GM12878 (cell line): ENCODE data around the gene RSPH9. TPM values are rescaled to one million over a fixed set of nuclear protein-coding genes. Genes with fewer than 3 reads are reported as not detected.

Source experiments
- ASH2L ChIP-seq: fragments of 300-600, 200-600 bp; sonication (generic); IDR thresholded peaks from 2 replicates; pipeline ENCODE4 v1.6.1; 2017; ENCODE audit warnings: low read depth, mild to moderate bottlenecking, borderline replicate concordance
- BACH1 ChIP-seq: fragments of 450-650 bp; IDR thresholded peaks from 2 replicates; pipeline ENCODE4 v1.6.1; 2017; ENCODE audit warnings: mild to moderate bottlenecking, borderline replicate concordance
- CREM ChIP-seq: IDR thresholded peaks from 2 replicates; pipeline ENCODE4 v1.6.1; 2014; ENCODE audit warnings: antibody characterized with exemption, low read depth
- EGR1 ChIP-seq, 2 experiments: IDR thresholded peaks; 1 replicate in 1 of 2; 2 replicates in 1 of 2; pipeline ENCODE4 v1.6.1; 2011 to 2012; ENCODE audit warnings: low read depth in 2 of 2, low read length in 2 of 2, borderline replicate concordance in 1 of 2, mild to moderate bottlenecking in 1 of 2, moderate library complexity in 1 of 2
- EZH2 ChIP-seq: IDR thresholded peaks from 2 replicates; pipeline ENCODE4 v1.6.1; 2012; ENCODE audit warnings: low read depth, mild to moderate bottlenecking, control low read depth, inconsistent platforms, low read length, borderline replicate concordance; ENCODE audit not compliant: control insufficient read depth
- FOS ChIP-seq: IDR thresholded peaks from 3 replicates; pipeline ENCODE4 v1.6.1; 2011; ENCODE audit warnings: borderline replicate concordance; ENCODE audit not compliant: insufficient read length; ENCODE audit errors: extremely low read depth
- GATAD2B ChIP-seq: fragments of 450-650 bp; conservative IDR thresholded peaks from 2 replicates; pipeline ENCODE4 v1.6.1; 2017; ENCODE audit warnings: low read depth, mild to moderate bottlenecking, moderate library complexity
- NR2F1 ChIP-seq: fragments of 450-650 bp; conservative IDR thresholded peaks from 2 replicates; pipeline ENCODE4 v1.6.1; 2017; ENCODE audit warnings: mild to moderate bottlenecking
- POLR2A ChIP-seq: IDR thresholded peaks from 2 replicates; pipeline ENCODE4 v1.6.1; 2011; ENCODE audit warnings: low read depth, mild to moderate bottlenecking, low read length
- POLR2AphosphoS5 ChIP-seq: IDR thresholded peaks from 2 replicates; pipeline ENCODE4 v1.6.1; 2011; ENCODE audit warnings: mild to moderate bottlenecking, low read length, inconsistent platforms
- SIN3A ChIP-seq: IDR thresholded peaks from 2 replicates; pipeline ENCODE4 v1.6.1; 2012; ENCODE audit warnings: low read depth, low read length, improper control_type of control experiment
- SIX5 ChIP-seq: IDR thresholded peaks from 2 replicates; pipeline ENCODE4 v1.6.1; 2011; ENCODE audit warnings: mild to moderate bottlenecking, low read depth, low read length, moderate library complexity; ENCODE audit not compliant: severe bottlenecking
- SMARCA5 ChIP-seq: fragments of 450-650 bp; IDR thresholded peaks from 2 replicates; pipeline ENCODE4 v1.6.1; 2017; ENCODE audit warnings: mild to moderate bottlenecking
- SREBF2 ChIP-seq: IDR thresholded peaks from 2 replicates; pipeline ENCODE4 v1.6.1; 2012; ENCODE audit warnings: mild to moderate bottlenecking, low read length
- SRF ChIP-seq, 2 experiments: IDR thresholded peaks; 2 replicates each; pipeline ENCODE4 v1.6.1; 2011; ENCODE audit warnings: low read depth in 2 of 2, low read length in 2 of 2, mild to moderate bottlenecking in 1 of 2, moderate library complexity in 1 of 2
- TAF1 ChIP-seq: IDR thresholded peaks from 2 replicates; pipeline ENCODE4 v1.6.1; 2011; ENCODE audit warnings: mild to moderate bottlenecking, low read depth, low read length, borderline replicate concordance
- ZNF24 ChIP-seq: fragments of 450-650 bp; IDR thresholded peaks from 2 replicates; pipeline ENCODE4 v1.6.1; 2017; ENCODE audit warnings: antibody characterized with exemption, mild to moderate bottlenecking
- ZZZ3 ChIP-seq: IDR thresholded peaks from 2 replicates; pipeline ENCODE4 v1.6.1; 2011; ENCODE audit warnings: low read depth; ENCODE audit not compliant: control insufficient read depth, insufficient read length
- polyA plus RNA-seq, 11 experiments: library from polyadenylated mRNA; depleted of rRNA in 4 of 11; unstranded in 6 of 11; stranded (reverse) in 5 of 11; fragments of >200 nt; fragmentation: Nextera tagmentation in 4 of 11; fragmentation: Illumina TruSeq in 1 of 11; extraction: Ambion mirVana in 4 of 11; extraction: Trizol in 1 of 11; gene quantifications; 1 replicate in 1 of 11; 2 replicates in 10 of 11; pipeline versions ENCODE4 v1.2.1 to v1.2.3, GENCODE V29; 2011 to 2016; ENCODE audit warnings: inconsistent platforms in 2 of 11, missing spikeins in 2 of 11, low read depth in 1 of 11
- total RNA-seq, 4 experiments: library from RNA; depleted of rRNA in 3 of 4; stranded (reverse); fragments of >200 nt in 3 of 4; fragmentation: Illumina TruSeq in 1 of 4; extraction: Trizol in 1 of 4; gene quantifications; 2 replicates each; pipeline versions ENCODE4 v1.2.1 to v1.2.3, GENCODE V29; 2013 to 2021
- TF ChIP-seq, protein P1 (sequence below): fragments of 450-650 bp; IDR thresholded peaks from 2 replicates; pipeline ENCODE4 v1.6.1; 2018; ENCODE audit warnings: mild to moderate bottlenecking, low read depth, moderate library complexity; ENCODE audit not compliant: partially characterized antibody
- TF ChIP-seq, protein P2 (sequence below): IDR thresholded peaks from 2 replicates; pipeline ENCODE4 v1.6.1; 2011; ENCODE audit warnings: mild to moderate bottlenecking, low read depth, low read length, moderate library complexity; ENCODE audit not compliant: insufficient replicate concordance
- TF ChIP-seq, protein P3 (sequence below), 3 experiments: IDR thresholded peaks in 2 of 3; conservative IDR thresholded peaks in 1 of 3; 2 replicates each; pipeline ENCODE4 v1.5.1; 2011; ENCODE audit warnings: low read depth in 3 of 3, low read length in 3 of 3, mild to moderate bottlenecking in 3 of 3, control low read depth in 2 of 3, moderate library complexity in 2 of 3, inconsistent platforms in 1 of 3, mixed read lengths in 1 of 3; ENCODE audit not compliant: control insufficient read depth in 2 of 3, insufficient read depth in 1 of 3; ENCODE audit errors: extremely low read depth in 1 of 3
- TF ChIP-seq, protein P4 (sequence below): IDR thresholded peaks from 2 replicates; pipeline ENCODE4 v1.6.1; 2012; ENCODE audit warnings: low read depth, low read length, improper control_type of control experiment

Gene RSPH9
- total and polyA plus RNA-seq, 10 of the 15 experiments (the other 5 are each of a cell fraction or from before 2014, with no cell fraction given): 0.26 to 0.63 (median 0.36) TPM; not detected in 6

DNA sequence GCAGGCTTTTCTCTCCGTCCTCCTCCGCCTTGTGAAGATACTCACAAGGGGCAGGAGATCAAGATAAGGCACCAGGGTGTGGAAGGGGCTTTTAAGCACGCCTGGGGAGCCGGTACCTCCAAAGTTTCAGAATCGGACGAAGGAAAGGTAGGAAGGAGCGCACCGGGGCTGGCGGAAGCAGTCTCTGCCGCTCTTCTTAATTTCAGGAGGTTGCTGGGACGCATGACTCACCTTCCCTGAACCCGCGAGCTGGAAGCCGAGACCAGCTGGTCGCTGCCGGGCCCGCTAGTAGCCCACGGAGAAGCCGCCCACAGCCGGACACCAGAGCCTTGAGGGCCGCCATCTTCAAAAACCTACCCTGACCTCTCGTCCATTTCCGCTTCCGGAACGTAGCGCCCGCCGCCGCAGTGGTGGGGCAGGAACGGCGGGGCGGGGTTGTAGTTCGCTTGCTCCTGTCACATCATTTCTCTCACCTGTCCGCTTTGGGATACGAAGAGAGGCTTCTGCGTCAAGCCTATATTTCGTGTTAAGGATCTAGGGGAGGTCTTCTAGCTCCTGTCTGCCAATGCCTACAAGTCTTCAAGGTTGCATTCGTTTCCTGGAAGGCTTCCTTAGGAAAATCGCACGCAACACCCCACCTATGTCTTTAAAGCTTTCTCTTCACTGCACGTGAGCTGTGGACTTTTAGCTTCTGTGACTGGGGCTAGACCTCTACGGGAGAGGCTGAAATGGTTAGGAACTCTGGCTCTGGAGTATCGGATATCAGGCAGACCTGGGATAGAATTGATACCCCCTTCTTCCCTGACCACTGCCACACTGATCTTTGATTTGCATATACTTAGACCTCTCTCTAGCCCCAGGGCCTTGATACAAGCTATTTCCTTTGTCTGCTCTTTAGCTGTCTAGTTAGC is 42.9 kb downstream of the RSPH9 start, which contains the start of gene MRPS18A (continued):
- TF ChIP-seq, protein P1, sequence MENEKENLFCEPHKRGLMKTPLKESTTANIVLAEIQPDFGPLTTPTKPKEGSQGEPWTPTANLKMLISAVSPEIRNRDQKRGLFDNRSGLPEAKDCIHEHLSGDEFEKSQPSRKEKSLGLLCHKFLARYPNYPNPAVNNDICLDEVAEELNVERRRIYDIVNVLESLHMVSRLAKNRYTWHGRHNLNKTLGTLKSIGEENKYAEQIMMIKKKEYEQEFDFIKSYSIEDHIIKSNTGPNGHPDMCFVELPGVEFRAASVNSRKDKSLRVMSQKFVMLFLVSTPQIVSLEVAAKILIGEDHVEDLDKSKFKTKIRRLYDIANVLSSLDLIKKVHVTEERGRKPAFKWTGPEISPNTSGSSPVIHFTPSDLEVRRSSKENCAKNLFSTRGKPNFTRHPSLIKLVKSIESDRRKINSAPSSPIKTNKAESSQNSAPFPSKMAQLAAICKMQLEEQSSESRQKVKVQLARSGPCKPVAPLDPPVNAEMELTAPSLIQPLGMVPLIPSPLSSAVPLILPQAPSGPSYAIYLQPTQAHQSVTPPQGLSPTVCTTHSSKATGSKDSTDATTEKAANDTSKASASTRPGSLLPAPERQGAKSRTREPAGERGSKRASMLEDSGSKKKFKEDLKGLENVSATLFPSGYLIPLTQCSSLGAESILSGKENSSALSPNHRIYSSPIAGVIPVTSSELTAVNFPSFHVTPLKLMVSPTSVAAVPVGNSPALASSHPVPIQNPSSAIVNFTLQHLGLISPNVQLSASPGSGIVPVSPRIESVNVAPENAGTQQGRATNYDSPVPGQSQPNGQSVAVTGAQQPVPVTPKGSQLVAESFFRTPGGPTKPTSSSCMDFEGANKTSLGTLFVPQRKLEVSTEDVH: peak; percentile 57
- TF ChIP-seq CREM (peak; percentile 42), EGR1 (IDR thresholded peaks at IDR 0.05; ENCODE audit: borderline replicate concordance in 1 of 2, low read depth in 2 of 2, low read length in 2 of 2) (0 out of 3 replicates have a peak, but pooled peaks of 1 of the 2 experiments have one; percentile 20), ZZZ3 (no peak), ZNF24 (no peak), SIX5 (peak; percentile 42), SRF (IDR thresholded peaks at IDR 0.05; ENCODE audit: low read depth in 2 of 2, low read length in 2 of 2) (0 out of 4 replicates have a peak, but pooled peaks of 1 of the 2 experiments have one; percentile 14), GATAD2B (0 out of 2 replicates have a peak, but pooled peaks have one; percentile 48), BACH1 (peak; percentile 49; the same call in 1 of the 2 replicates), POLR2A (peak; percentile 89), EZH2 (no peak), SMARCA5 (no peak), ASH2L (peak; percentile 81; the same call in 1 of the 2 replicates), POLR2AphosphoS5 (peak; percentile 89), TAF1 (peak; percentile 92), NR2F1 (peak; percentile 49; the same call in 1 of the 2 replicates), FOS (no peak), SREBF2 (peak; percentile 60; the same call in 1 of the 2 replicates), SIN3A (0 out of 2 replicates have a peak, but pooled peaks have one; percentile 41)
- TF ChIP-seq, protein P2, sequence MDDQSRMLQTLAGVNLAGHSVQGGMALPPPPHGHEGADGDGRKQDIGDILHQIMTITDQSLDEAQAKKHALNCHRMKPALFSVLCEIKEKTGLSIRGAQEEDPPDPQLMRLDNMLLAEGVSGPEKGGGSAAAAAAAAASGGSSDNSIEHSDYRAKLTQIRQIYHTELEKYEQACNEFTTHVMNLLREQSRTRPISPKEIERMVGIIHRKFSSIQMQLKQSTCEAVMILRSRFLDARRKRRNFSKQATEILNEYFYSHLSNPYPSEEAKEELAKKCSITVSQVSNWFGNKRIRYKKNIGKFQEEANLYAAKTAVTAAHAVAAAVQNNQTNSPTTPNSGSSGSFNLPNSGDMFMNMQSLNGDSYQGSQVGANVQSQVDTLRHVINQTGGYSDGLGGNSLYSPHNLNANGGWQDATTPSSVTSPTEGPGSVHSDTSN: peak; percentile 78
- TF ChIP-seq, protein P3, sequence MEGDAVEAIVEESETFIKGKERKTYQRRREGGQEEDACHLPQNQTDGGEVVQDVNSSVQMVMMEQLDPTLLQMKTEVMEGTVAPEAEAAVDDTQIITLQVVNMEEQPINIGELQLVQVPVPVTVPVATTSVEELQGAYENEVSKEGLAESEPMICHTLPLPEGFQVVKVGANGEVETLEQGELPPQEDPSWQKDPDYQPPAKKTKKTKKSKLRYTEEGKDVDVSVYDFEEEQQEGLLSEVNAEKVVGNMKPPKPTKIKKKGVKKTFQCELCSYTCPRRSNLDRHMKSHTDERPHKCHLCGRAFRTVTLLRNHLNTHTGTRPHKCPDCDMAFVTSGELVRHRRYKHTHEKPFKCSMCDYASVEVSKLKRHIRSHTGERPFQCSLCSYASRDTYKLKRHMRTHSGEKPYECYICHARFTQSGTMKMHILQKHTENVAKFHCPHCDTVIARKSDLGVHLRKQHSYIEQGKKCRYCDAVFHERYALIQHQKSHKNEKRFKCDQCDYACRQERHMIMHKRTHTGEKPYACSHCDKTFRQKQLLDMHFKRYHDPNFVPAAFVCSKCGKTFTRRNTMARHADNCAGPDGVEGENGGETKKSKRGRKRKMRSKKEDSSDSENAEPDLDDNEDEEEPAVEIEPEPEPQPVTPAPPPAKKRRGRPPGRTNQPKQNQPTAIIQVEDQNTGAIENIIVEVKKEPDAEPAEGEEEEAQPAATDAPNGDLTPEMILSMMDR (IDR thresholded peaks at IDR 0.05 in 2 of 3, conservative IDR thresholded peaks at IDR 0.05 in 1 of 3; ENCODE audit: control insufficient read depth in 2 of 3, extremely low read depth in 1 of 3, insufficient read depth in 1 of 3, low read depth in 3 of 3, low read length in 3 of 3): no peak
- TF ChIP-seq, protein P4, sequence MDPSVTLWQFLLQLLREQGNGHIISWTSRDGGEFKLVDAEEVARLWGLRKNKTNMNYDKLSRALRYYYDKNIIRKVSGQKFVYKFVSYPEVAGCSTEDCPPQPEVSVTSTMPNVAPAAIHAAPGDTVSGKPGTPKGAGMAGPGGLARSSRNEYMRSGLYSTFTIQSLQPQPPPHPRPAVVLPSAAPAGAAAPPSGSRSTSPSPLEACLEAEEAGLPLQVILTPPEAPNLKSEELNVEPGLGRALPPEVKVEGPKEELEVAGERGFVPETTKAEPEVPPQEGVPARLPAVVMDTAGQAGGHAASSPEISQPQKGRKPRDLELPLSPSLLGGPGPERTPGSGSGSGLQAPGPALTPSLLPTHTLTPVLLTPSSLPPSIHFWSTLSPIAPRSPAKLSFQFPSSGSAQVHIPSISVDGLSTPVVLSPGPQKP: peak; percentile 66; the same call in 1 of the 2 replicates
